CD4-positive, alpha-beta T cell (primary cell): ENCODE measurements around the gene RDH12. TPM values are rescaled to one million over a fixed set of nuclear protein-coding genes. Genes with fewer than 3 reads are reported as not detected.
"Not testable (repeated sequence)": the region's sequence is repeated elsewhere in the genome, so short reads cannot be mapped to it uniquely, and the experiment has no call there.

ENCODE experiments used
- ATAC-seq: fragments of 200-7000 bp; cut with Tn5 transposase; one replicate; pipeline ENCODE4 v1.10.0; 2022; ENCODE audit warnings: mild to moderate bottlenecking; ENCODE audit not compliant: poor library complexity
- CTCF ChIA-PET: fragments of 350-600 bp; sonication (Branson Sonifier 250); formaldehyde crosslinking; loops from one replicate; lab custom pipeline; 2021; ENCODE audit warnings: antibody characterized with exemption, inconsistent platforms; lab: Charles Lee
- POLR2A ChIA-PET: fragments of 350-600 bp; sonication (Branson Sonifier 250); formaldehyde crosslinking; loops from one replicate; lab custom pipeline; 2021; ENCODE audit warnings: antibody characterized with exemption, inconsistent platforms; lab: Charles Lee
- DNase-seq, 14 experiments: peaks; one replicate each; pipeline ENCODE4 v3.0.0-alpha.2; 2013 to 2020; ENCODE audit warnings: mixed read lengths in 2 of 14
- H3K27ac ChIP-seq, 2 donors: one replicate each; pipeline versions ENCODE4 v1.5.1 to v1.7.0; 2013; ENCODE audit warnings: low read length in 2 of 2, low read depth in 1 of 2, mild to moderate bottlenecking in 1 of 2
- H3K27me3 ChIP-seq, 2 experiments: 1 replicate in 1 of 2; 2 replicates in 1 of 2; pipeline versions ENCODE4 v1.6.1 to v1.7.0; 2013; ENCODE audit warnings: low read length in 2 of 2, control low read depth in 1 of 2, mild to moderate bottlenecking in 1 of 2, moderate library complexity in 1 of 2; ENCODE audit not compliant: insufficient read depth in 2 of 2, control insufficient read depth in 1 of 2
- H3K36me3 ChIP-seq: one replicate; pipeline ENCODE4 v1.6.1; 2013; ENCODE audit warnings: low read length, control low read depth; ENCODE audit not compliant: insufficient read depth
- H3K4me1 ChIP-seq: one replicate; pipeline ENCODE4 v1.6.1; 2013; ENCODE audit warnings: low read length, control low read depth; ENCODE audit not compliant: insufficient read depth
- H3K4me3 ChIP-seq: one replicate; pipeline ENCODE4 v1.5.1; 2013; ENCODE audit warnings: mild to moderate bottlenecking, low read length, moderate library complexity
- H3K9me3 ChIP-seq, 2 experiments: 1 replicate in 1 of 2; 2 replicates in 1 of 2; pipeline versions ENCODE4 v1.6.1 to v1.7.0; 2013; ENCODE audit warnings: low read length in 2 of 2, mild to moderate bottlenecking in 2 of 2, control low read depth in 1 of 2, moderate library complexity in 1 of 2; ENCODE audit not compliant: control insufficient read depth in 1 of 2, insufficient read depth in 1 of 2
- H3K27ac Mint-ChIP-seq: one replicate; pipeline ENCODE4 v1.8.0; 2020; ENCODE audit warnings: mixed read lengths
- H3K27me3 Mint-ChIP-seq: one replicate; pipeline ENCODE4 v1.8.0; 2021; ENCODE audit warnings: mixed read lengths
- H3K36me3 Mint-ChIP-seq: one replicate; pipeline ENCODE4 v1.8.0; 2021; ENCODE audit warnings: low read depth, mixed read lengths
- H3K4me1 Mint-ChIP-seq: one replicate; pipeline ENCODE4 v1.8.0; 2021; ENCODE audit warnings: low read depth, mixed read lengths
- H3K4me3 Mint-ChIP-seq: one replicate; pipeline ENCODE4 v1.8.0; 2020; ENCODE audit warnings: mild to moderate bottlenecking, mixed read lengths
- H3K9me3 Mint-ChIP-seq: one replicate; pipeline ENCODE4 v1.8.0; 2020; ENCODE audit warnings: mixed read lengths
- intact Hi-C, 2 experiments: fragments of 100-400 bp; cut with DNase I in 1 of 2; cut with micrococcal nuclease in 1 of 2; formaldehyde crosslinking; loops; one replicate each; pipeline versions ENCODE4 v1.15.1 to v1.9.0; 2023 to 2025; cut with DNase I, micrococcal nuclease
- polyA plus RNA-seq, 2 donors: library from polyadenylated mRNA; unstranded; fragments of 120-200 nt; gene quantifications; one replicate each; pipeline ENCODE4 v1.2.1, GENCODE V29; 2013
- total RNA-seq, 174 experiments: library from RNA in 2 of 174; stranded (reverse) in 2 of 174; gene quantifications; one replicate each; pipeline ENCODE4 v1.2.3 and lab custom pipeline; 2021 to 2026
- TF ChIP-seq, protein P1 (sequence below): fragments of 200-600 bp; IDR thresholded peaks from one replicate; pipeline ENCODE4 v1.8.0; 2022; ENCODE audit warnings: antibody characterized with exemption, mild to moderate bottlenecking

The RDH12 gene
- not detected for total RNA-seq
- 0.25 TPM for polyA plus RNA-seq (2013, experiment 1 of 2)
- 0.18 TPM for polyA plus RNA-seq (2013, experiment 2 of 2)
- total RNA-seq (lab: John Stamatoyannopoulos, UW), result 0 to 0.08 (median 0) reads per million in 172 experiments

DNA sequence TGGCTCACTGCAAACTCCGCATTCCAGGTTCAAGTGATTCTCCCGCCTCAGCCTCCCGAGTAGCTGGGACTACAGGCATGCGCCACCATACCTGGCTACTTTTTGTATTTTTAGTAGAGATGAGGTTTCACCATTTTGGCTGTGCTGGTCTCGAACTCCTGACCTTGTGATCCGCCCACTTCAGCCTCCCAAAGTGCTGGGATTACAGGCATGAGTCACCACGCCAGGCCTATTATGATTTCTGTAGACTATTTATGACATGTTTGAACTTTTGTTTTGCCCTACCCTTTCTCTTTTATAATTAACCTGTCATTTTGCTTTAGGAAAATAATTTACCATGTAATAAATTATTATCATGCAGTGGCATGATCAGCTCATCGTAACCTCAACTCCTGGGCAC is at the start of gene RDH12:
TSS of gene RDH12 (plus strand) at position 395 of the 400 bp plus-strand sequence. CDS start 20,757 bp downstream, outside the sequence.
- H3K36me3 Mint-ChIP-seq, H3K4me3 Mint-ChIP-seq, POLR2A ChIA-PET: not testable (repeated sequence)

DNA sequence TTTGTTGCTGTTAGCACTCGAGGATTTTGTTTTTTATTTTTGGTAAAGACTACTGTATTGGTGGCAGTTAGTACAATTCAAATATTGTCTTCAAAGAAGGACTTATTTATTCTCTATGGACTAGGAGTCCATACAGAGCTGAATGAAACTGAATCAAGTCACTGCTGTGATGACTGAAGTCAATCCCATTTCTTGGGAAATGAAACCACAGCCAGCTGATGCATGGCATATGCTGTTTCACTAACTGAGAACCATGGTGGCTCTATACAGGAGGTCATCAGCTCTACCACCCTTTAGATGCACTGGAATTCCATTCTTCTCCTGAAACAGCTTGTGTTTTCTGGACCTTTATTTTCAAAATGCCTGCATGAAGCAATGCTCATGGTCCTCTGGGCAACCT is 49.5 kb upstream of the RDH12 start:
- TF ChIP-seq, protein P1, sequence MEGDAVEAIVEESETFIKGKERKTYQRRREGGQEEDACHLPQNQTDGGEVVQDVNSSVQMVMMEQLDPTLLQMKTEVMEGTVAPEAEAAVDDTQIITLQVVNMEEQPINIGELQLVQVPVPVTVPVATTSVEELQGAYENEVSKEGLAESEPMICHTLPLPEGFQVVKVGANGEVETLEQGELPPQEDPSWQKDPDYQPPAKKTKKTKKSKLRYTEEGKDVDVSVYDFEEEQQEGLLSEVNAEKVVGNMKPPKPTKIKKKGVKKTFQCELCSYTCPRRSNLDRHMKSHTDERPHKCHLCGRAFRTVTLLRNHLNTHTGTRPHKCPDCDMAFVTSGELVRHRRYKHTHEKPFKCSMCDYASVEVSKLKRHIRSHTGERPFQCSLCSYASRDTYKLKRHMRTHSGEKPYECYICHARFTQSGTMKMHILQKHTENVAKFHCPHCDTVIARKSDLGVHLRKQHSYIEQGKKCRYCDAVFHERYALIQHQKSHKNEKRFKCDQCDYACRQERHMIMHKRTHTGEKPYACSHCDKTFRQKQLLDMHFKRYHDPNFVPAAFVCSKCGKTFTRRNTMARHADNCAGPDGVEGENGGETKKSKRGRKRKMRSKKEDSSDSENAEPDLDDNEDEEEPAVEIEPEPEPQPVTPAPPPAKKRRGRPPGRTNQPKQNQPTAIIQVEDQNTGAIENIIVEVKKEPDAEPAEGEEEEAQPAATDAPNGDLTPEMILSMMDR, result no peak
- Histone ChIP-seq H3K9me3 (no peaks in the 10 kb centered on the region), H3K4me1 (no peaks in the 10 kb centered on the region), H3K27ac (no peak overlapping the region), H3K36me3 (peaks cover 92% of the 10 kb centered on the region), H3K27me3 (no peaks in the 10 kb centered on the region), H3K4me3 (no peak overlapping the region)
- no peak overlapping the region for H3K27ac Mint-ChIP-seq
- ATAC-seq (no peak), DNase-seq (no peak)
- H3K4me3 Mint-ChIP-seq, result no peak overlapping the region
- no peaks in the 10 kb centered on the region for H3K27me3 Mint-ChIP-seq
- H3K4me1 Mint-ChIP-seq, result no peaks in the 10 kb centered on the region
- intact Hi-C loops, result no loop called here
- POLR2A ChIA-PET, result no interaction called here
- H3K9me3 Mint-ChIP-seq, result no peaks in the 10 kb centered on the region
- CTCF ChIA-PET, result no interaction called here
- H3K36me3 Mint-ChIP-seq, result peaks cover 91% of the 10 kb centered on the region

More for the DNA sequence above, at the start of gene RDH12:
- not testable (repeated sequence) for H3K4me1 ChIP-seq, H3K27ac Mint-ChIP-seq, H3K4me3 ChIP-seq, H3K9me3 ChIP-seq, H3K4me1 Mint-ChIP-seq, H3K27me3 ChIP-seq, H3K27me3 Mint-ChIP-seq, ATAC-seq, H3K36me3 ChIP-seq, H3K27ac ChIP-seq, H3K9me3 Mint-ChIP-seq, DNase-seq
- intact Hi-C loops, result loop anchor here (5.0 to 10.0 kb wide), 2 partner anchors 34 to 537 kb away; no protein-coding TSS in a partner anchor
- CTCF ChIA-PET, result interaction anchor here (0.7 to 4.0 kb wide), 3 partner anchors 83 to 133 kb away, joined by 3 to 18 read pairs (median 5); no protein-coding TSS in a partner anchor

DNA sequence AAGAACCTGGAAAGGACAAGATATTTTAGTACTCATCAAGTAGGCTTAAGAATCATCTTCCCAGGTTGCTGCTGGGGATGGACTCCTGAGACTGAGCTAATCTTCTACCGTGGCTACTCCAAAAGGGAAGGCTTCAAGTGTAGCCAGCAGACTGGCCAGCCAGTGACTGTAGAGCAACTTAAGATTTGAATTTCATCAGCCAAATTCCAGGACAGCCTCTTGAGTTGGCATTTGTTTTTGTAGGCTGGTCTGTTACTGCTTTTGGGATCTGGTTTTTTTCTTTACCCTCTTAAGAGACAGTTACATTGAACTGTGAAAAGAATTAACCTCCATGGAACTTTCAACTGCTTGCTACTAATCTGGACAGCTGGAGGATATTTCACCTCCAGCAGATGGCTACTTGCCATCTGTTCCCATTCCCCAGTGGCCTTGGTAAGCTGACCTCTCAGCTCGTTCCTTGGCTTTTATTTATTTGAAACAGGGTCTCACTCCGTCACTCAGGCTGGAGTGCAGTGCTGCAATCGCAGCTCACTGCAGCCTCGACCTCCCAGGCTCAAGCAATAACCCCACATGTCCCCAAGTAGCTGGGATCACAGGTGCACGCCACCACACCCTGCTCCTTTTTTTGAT is 47.9 kb upstream of the RDH12 start:
- H3K36me3 ChIP-seq, result peaks cover 89% of the 10 kb centered on the region
- ATAC-seq, result no peak

More for the DNA sequence above, 47.9 kb upstream of the RDH12 start:
- POLR2A ChIA-PET, result no interaction called here
- Histone ChIP-seq H3K4me1 (no peaks in the 10 kb centered on the region), H3K4me3 (no peak overlapping the region), H3K27ac (no peak overlapping the region), H3K9me3 (no peaks in the 10 kb centered on the region), H3K27me3 (no peaks in the 10 kb centered on the region)
- TF ChIP-seq, protein P1, result no peak
- Mint-ChIP-seq H3K4me1 (no peaks in the 10 kb centered on the region), H3K27ac (no peak overlapping the region), H3K4me3 (no peak overlapping the region), H3K36me3 (peaks cover 91% of the 10 kb centered on the region), H3K27me3 (no peaks in the 10 kb centered on the region), H3K9me3 (no peaks in the 10 kb centered on the region)
- no peak for DNase-seq
- CTCF ChIA-PET, result no interaction called here
- intact Hi-C loops, result no loop called here
